AG09309 (cell line): Measurements from ENCODE around the gene NLRC5.

Source experiments
- DNase-seq: peaks from one replicate; pipeline ENCODE4 v3.0.0-alpha.2; 2010; ENCODE audit warnings: low read depth
- H3K4me3 ChIP-seq: 2 replicates; pipeline ENCODE4 v1.5.1; 2011; ENCODE audit warnings: mild to moderate bottlenecking, low read depth, low read length, moderate library complexity; ENCODE audit not compliant: control insufficient read depth
- TF ChIP-seq, protein P1 (sequence below): IDR thresholded peaks from 2 replicates; pipeline ENCODE4 v1.5.1; 2011; ENCODE audit warnings: mild to moderate bottlenecking, low read depth, low read length, inconsistent platforms; ENCODE audit not compliant: insufficient read depth, control insufficient read depth; ENCODE audit errors: missing control alignments

NLRC5 gene

DNA sequence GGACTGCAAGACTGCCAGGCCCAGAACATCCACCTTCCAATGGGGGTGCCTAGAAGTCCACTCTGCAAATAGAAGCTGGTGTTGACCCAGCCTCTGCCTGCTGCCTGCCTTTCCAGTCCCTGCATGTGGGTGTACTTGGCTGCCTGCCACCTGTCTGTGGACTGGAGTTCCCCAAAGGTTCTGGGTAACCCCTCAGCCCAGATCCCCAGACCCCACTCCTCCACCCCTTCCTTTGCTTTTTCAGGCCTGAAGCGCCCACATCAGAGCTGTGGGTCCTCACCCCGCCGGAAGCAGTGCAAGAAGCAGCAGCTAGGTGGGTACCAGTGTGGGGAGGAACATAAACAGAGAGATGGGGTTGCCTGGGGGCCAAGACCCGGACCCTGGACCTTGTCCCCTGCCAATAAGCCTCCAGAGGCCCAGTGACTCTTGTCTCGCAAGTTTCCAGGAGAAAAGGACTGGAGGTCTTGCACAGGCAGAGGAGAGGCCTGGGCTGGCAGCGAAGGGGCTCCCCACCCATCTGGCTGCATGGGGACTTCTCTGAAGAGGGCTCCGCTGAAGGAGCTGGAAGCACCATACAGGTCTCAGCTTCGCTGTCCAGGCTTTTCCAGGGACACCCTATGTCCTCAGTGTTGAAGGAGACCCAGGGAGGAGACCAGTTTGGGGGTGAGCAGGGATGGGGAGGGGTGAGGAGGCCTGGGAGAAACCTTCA lies 34.3 kb downstream of the NLRC5 start:
- H3K4me3 ChIP-seq, result no peak overlapping the region
- no peak for DNase-seq
- TF ChIP-seq, protein P1, sequence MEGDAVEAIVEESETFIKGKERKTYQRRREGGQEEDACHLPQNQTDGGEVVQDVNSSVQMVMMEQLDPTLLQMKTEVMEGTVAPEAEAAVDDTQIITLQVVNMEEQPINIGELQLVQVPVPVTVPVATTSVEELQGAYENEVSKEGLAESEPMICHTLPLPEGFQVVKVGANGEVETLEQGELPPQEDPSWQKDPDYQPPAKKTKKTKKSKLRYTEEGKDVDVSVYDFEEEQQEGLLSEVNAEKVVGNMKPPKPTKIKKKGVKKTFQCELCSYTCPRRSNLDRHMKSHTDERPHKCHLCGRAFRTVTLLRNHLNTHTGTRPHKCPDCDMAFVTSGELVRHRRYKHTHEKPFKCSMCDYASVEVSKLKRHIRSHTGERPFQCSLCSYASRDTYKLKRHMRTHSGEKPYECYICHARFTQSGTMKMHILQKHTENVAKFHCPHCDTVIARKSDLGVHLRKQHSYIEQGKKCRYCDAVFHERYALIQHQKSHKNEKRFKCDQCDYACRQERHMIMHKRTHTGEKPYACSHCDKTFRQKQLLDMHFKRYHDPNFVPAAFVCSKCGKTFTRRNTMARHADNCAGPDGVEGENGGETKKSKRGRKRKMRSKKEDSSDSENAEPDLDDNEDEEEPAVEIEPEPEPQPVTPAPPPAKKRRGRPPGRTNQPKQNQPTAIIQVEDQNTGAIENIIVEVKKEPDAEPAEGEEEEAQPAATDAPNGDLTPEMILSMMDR, result no peak

DNA sequence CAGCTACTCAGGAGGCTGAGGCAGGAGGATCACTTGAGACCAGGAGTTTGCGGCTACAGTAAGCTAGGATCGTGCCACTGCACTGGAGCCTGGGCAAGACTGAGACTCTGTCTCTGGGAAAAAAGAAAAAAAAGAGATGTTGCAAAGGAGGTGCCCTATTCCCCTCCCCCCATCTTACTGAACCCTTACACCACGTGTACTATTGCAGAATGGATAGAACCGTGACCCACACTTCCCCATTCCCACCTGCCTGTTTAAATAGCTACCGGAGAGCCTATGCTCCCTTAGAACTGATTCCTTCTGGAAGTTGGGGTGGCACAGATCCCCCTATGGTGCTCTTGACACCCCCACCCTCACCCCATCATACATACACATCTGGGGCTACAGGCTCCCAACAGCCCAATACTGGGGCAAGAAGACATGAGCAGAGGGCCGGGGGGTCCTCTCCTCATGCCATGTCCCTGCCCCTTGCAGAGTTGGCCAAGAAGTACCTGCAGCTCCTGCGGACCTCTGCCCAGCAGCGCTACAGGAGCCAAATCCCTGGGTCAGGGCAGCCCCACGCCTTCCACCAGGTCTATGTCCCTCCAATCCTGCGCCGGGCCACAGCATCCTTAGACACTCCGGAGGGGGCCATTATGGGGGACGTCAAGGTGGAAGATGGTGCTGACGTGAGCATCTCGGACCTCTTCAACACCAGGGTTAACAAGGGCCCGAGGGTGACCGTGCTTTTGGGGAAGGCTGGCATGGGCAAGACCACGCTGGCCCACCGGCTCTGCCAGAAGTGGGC lies 35.7 kb downstream of the NLRC5 start:
- TF ChIP-seq, protein P1, result no peak
- no peak for DNase-seq
- no peak overlapping the region for H3K4me3 ChIP-seq

DNA sequence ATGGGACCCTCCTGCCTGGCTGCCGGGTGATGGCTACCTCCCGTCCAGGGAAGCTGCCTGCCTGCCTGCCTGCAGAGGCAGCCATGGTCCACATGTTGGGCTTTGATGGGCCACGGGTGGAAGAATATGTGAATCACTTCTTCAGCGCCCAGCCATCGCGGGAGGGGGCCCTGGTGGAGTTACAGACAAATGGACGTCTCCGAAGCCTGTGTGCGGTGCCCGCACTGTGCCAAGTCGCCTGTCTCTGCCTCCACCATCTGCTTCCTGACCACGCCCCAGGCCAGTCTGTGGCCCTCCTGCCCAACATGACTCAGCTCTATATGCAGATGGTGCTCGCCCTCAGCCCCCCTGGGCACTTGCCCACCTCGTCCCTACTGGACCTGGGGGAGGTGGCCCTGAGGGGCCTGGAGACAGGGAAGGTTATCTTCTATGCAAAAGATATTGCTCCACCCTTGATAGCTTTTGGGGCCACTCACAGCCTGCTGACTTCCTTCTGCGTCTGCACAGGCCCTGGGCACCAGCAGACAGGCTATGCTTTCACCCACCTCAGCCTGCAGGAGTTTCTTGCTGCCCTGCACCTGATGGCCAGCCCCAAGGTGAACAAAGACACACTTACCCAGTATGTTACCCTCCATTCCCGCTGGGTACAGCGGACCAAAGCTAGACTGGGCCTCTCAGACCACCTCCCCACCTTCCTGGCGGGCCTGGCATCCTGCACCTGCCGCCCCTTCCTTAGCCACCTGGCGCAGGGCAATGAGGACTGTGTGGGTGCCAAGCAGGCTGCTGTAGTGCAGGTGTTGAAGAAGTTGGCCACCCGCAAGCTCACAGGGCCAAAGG lies 36.8 kb downstream of the NLRC5 start:
- DNase-seq, result no peak
- no peak overlapping the region for H3K4me3 ChIP-seq
- TF ChIP-seq, protein P1, result no peak

DNA sequence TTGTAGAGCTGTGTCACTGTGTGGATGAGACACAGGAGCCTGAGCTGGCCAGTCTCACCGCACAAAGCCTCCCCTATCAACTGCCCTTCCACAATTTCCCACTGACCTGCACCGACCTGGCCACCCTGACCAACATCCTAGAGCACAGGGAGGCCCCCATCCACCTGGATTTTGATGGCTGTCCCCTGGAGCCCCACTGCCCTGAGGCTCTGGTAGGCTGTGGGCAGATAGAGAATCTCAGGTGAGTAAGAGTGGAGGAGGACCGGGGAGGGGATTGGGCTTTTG lies 37.4 kb downstream of the NLRC5 start:
- DNase-seq, result no peak
- TF ChIP-seq, protein P1, result no peak
- H3K4me3 ChIP-seq, result no peak overlapping the region

DNA sequence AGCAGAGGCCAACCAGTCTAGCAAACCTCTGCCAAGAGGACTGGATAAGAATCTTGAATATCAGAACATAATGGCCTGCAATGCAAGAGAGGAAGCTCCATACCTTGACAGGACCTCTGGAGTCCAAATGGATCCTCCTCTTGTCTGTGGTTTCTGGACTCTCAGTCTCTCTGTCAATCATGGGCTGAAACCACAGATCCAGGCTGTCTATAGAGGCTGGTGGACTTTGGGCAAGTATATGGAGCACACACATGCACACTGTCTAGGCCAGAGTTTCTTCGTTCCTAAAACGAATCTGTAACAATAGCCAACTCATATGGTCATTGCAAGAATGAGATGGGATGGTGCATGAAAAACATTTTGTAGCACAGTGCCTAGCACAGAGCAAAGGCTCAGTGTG lies 37.7 kb downstream of the NLRC5 start:
- no peak overlapping the region for H3K4me3 ChIP-seq
- TF ChIP-seq, protein P1, result no peak
- no peak for DNase-seq

DNA sequence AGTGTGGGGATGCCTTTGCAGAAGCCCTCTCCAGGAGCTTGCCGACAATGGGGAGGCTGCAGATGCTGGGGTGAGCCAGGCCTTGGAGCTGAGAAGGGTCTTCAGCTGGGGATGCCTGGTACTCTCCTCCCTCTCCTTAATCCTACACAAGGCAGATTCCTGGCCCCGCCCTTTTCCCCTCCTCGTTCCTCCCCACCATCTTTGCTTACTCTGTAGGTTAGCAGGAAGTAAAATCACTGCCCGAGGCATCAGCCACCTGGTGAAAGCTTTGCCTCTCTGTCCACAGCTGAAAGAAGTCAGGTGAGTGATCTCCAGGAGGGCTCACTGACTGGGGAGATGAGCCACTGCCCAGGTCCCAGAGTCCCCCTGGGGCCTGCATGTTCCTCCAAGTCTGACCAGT lies 38.7 kb downstream of the NLRC5 start:
- TF ChIP-seq, protein P1, result no peak
- no peak for DNase-seq
- no peak overlapping the region for H3K4me3 ChIP-seq
